ENCODE measurements around the gene ENOX1.

GRCh38 chr13:43469791-43470190, 317.0 kb downstream of the ENOX1 start:
- no peak for TF ChIP-seq CTCF (IDR thresholded peaks at IDR 0.05; ENCODE audit: low read length)
- TF ChIP-seq EZH2 (IDR thresholded peaks at IDR 0.05; ENCODE audit: borderline replicate concordance, low read length), result no peak

Measured in OCI-LY1 (cell line).